Nephron progenitor cell (in vitro differentiated cells): Measurements from ENCODE around the gene LRP1.

Experiments used
- DNase-seq: peaks from one replicate; pipeline ENCODE4 v3.0.0; 2021
- H3K27ac Mint-ChIP-seq: 2 replicates; pipeline ENCODE4 v1.8.0; 2021; ENCODE audit warnings: mild to moderate bottlenecking, moderate library complexity, mixed read lengths
- H3K27me3 Mint-ChIP-seq: 2 replicates; pipeline ENCODE4 v1.8.0; 2021; ENCODE audit warnings: mild to moderate bottlenecking, low read depth, mixed read lengths; ENCODE audit not compliant: poor library complexity
- H3K36me3 Mint-ChIP-seq: 2 replicates; pipeline ENCODE4 v1.8.0; 2021; ENCODE audit warnings: low read depth, mixed read lengths
- H3K4me1 Mint-ChIP-seq: 2 replicates; pipeline ENCODE4 v1.8.0; 2021; ENCODE audit warnings: mixed read lengths
- H3K4me3 Mint-ChIP-seq: 2 replicates; pipeline ENCODE4 v1.8.0; 2021; ENCODE audit warnings: mild to moderate bottlenecking, moderate library complexity, mixed read lengths
- H3K9me3 Mint-ChIP-seq: 2 replicates; pipeline ENCODE4 v1.8.0; 2021; ENCODE audit warnings: mild to moderate bottlenecking, moderate library complexity, mixed read lengths
- TF ChIP-seq, protein P1 (sequence below): fragments of 200-600 bp; sonication (generic); IDR thresholded peaks from 2 replicates; pipeline ENCODE4 v1.5.0; 2021; ENCODE audit warnings: antibody characterized with exemption

LRP1 gene

GRCh38 chr12:57224278-57224972 is 96.1 kb downstream of the LRP1 start:
- Mint-ChIP-seq H3K36me3 (no peaks in the 10 kb centered on the region), H3K9me3 (no peaks in the 10 kb centered on the region), H3K27ac (peak overlapping the region; percentile 80), H3K4me1 (peaks cover 91% of the 10 kb centered on the region), H3K4me3 (peak overlapping the region; percentile 54), H3K27me3 (peaks cover 64% of the 10 kb centered on the region)
- TF ChIP-seq, protein P1, sequence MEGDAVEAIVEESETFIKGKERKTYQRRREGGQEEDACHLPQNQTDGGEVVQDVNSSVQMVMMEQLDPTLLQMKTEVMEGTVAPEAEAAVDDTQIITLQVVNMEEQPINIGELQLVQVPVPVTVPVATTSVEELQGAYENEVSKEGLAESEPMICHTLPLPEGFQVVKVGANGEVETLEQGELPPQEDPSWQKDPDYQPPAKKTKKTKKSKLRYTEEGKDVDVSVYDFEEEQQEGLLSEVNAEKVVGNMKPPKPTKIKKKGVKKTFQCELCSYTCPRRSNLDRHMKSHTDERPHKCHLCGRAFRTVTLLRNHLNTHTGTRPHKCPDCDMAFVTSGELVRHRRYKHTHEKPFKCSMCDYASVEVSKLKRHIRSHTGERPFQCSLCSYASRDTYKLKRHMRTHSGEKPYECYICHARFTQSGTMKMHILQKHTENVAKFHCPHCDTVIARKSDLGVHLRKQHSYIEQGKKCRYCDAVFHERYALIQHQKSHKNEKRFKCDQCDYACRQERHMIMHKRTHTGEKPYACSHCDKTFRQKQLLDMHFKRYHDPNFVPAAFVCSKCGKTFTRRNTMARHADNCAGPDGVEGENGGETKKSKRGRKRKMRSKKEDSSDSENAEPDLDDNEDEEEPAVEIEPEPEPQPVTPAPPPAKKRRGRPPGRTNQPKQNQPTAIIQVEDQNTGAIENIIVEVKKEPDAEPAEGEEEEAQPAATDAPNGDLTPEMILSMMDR = no peak
- no peak for DNase-seq

- DNase-seq = peak; percentile 62
- H3K36me3 Mint-ChIP-seq = no peaks in the 10 kb centered on the region
- peaks cover 92% of the 10 kb centered on the region for H3K4me1 Mint-ChIP-seq
- TF ChIP-seq, protein P1 = peak; percentile 56
- H3K9me3 Mint-ChIP-seq = no peaks in the 10 kb centered on the region
- H3K27me3 Mint-ChIP-seq = peaks cover 58% of the 10 kb centered on the region
- H3K4me3 Mint-ChIP-seq = peak overlapping the region; percentile 48
- no peak overlapping the region for H3K27ac Mint-ChIP-seq
Observed at GRCh38 chr12:57224973-57225679, 96.8 kb downstream of the LRP1 start.

DNA sequence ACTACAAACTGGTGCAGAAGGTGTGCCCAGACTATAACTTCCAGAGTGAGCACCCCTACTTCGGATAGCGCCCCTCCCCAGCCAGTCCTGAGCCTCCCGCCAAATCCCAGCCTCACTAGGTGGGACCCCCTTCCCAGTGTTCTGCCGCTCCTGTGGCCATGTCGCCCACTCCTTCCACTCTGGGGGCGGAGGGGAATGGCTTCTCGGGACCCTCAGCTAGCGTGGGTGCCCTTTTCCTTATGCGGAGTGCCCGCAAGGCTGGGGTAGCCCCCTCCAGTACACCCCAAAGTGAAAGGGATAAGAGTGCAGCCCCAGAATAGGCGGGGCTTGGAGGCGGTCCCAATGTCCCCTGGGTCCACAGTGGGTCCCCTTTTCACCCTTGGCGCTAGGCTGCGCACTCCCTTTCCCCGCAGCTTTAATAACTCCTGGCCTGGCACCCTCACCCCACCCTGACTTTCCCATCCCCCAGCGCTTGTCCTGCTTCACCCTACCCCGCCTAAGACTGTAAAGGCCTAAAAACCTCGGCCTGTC is 97.5 kb downstream of the LRP1 start:
- Mint-ChIP-seq H3K27me3 (peaks cover 53% of the 10 kb centered on the region), H3K36me3 (no peaks in the 10 kb centered on the region), H3K9me3 (no peaks in the 10 kb centered on the region), H3K4me3 (peak overlapping the region; percentile 71), H3K4me1 (peaks cover 94% of the 10 kb centered on the region), H3K27ac (no peak overlapping the region)
- TF ChIP-seq, protein P1 = no peak
- DNase-seq = no peak

GRCh38 chr12:57226588-57227314 is 98.5 kb downstream of the LRP1 start:
- DNase-seq = no peak
- Mint-ChIP-seq H3K4me3 (peak overlapping the region; percentile 77), H3K4me1 (peaks cover 95% of the 10 kb centered on the region), H3K9me3 (no peaks in the 10 kb centered on the region), H3K36me3 (peaks cover 5% of the 10 kb centered on the region), H3K27ac (no peak overlapping the region), H3K27me3 (peaks cover 45% of the 10 kb centered on the region)
- TF ChIP-seq, protein P1 = no peak

DNA sequence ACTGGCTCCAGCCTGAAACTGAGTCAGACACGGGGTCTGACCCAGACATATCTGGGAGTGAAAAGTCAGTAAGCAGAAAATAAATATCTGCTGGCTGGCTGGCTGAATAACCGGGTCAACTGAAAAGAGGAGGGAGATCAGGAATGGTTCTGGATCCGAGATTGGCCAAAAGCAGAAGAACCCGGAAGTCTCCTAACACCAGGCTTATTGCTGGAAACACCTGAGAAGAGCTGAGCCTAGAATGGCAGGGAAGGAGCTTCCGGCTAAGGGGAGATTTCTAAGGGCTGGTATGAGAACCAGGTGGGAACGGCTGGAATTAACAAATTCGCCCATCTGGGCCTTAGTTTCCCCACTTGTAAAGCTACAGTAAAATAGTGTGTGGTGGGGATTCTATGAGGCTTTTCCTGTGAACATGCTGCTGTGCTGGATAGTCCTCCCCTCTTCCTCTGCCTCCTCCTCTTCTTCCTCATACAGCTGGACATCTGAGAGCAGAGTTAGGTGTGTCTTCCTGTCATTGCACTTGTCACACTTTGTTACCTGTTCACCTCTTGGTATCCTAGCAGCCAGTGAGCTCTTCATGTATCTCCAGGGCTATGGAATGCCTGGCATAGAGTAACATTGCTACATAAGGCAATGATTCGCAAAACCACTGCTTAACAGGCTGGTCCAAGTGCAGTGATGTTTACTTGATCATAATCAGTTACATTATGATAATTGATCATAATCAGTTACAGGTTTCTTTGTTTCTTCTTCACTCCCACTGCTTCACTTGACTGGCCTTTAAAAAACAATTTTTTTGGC is 99.2 kb downstream of the LRP1 start:
- no peak for DNase-seq
- peaks cover 11% of the 10 kb centered on the region for H3K36me3 Mint-ChIP-seq
- H3K4me1 Mint-ChIP-seq = peaks cover 93% of the 10 kb centered on the region
- H3K4me3 Mint-ChIP-seq = peak overlapping the region; percentile 77
- H3K27me3 Mint-ChIP-seq = peaks cover 40% of the 10 kb centered on the region
- TF ChIP-seq, protein P1 = no peak
- H3K9me3 Mint-ChIP-seq = no peaks in the 10 kb centered on the region
- no peak overlapping the region for H3K27ac Mint-ChIP-seq
